22Rv1 (cell line): ENCODE measurements around the gene TTC38.

Experiments used
- CTCF ChIP-seq: fragments of 450-650 bp; IDR thresholded peaks from 2 replicates; pipeline ENCODE4 v1.5.1; 2017; ENCODE audit warnings: mild to moderate bottlenecking
- ZFX ChIP-seq: fragments of 450-650 bp; IDR thresholded peaks from 2 replicates; pipeline ENCODE4 v1.6.1; 2017; ENCODE audit warnings: antibody characterized with exemption, borderline replicate concordance

- TF ChIP-seq CTCF (no peak), ZFX (no peak)
Measured at GRCh38 chr22:46335201-46336118, 67.7 kb downstream of the TTC38 start, which contains the start of gene TRMU.
